Erythroblast (primary cell): Measurements from ENCODE around the gene OLFML2A.

ENCODE experiments used
- GATA1 ChIP-seq: IDR thresholded peaks from 2 replicates; pipeline ENCODE4 v1.6.1; 2011; ENCODE audit warnings: low read depth, mild to moderate bottlenecking, control low read depth, low read length, moderate library complexity
- POLR2A ChIP-seq: IDR thresholded peaks from 2 replicates; pipeline ENCODE4 v1.6.1; 2011; ENCODE audit warnings: mild to moderate bottlenecking, low read length

GRCh38 chr9:124849801-124850200 lies 72.9 kb downstream of the OLFML2A start:
- no peak for TF ChIP-seq POLR2A
- no peak for TF ChIP-seq GATA1
